ENCODE measurements around the gene TIGD4. TPM values are rescaled to one million over a fixed set of nuclear protein-coding genes. Genes with fewer than 3 reads are reported as not detected.
"Not testable (repeated sequence)": the region's sequence is repeated elsewhere in the genome, so short reads cannot be mapped to it uniquely, and the experiment has no call there.

TIGD4 gene
- polyA plus RNA-seq, 1 of the 3 experiments (the other 2 are of a cell fraction): 0.13 TPM

DNA sequence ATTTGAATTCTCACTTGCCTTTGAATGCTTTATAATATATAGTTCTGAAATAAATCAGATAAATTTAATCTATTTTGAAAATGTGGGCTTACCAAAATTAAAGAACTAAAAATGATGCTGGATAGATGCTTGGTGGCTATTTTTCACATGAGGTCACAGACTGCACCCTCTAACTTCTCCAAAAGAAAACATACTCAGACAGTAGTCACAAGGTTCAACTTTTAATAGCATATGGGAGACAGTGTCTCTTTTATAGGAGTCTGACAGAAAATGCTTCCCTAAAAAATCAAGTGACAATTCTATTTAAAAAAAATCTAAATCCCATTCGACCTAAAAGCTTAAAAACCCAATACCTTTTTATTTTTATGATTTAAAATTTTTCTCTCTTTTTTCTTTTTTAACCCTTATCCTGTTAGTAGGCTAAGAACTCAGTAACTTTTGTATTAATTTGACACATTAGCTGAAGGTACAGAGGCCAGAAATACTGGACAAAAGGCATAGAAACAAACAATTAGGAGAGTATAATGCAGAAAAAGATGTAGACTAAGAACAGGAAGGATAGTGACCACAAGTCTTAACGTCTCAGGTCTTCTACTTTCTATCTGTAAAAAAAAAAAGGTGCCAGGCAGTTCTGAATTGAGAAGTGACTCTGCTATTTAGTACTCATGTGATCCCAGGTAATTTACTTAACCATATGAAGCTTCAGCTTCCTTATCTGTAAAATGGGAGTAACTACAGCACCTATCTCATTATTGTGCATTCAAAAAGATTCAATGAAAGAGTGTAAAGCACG, 7.6 kb downstream of the TIGD4 start:
- Histone ChIP-seq H3K27ac (ENCODE audit: low read depth in 2 of 2, low read length in 1 of 2) (no peak overlapping the region), H3K4me2 (no peak overlapping the region), H3K9ac (no peak overlapping the region), H3K79me2 (ENCODE audit: insufficient read depth) (no peaks in the 10 kb centered on the region), H3K9me2 (no peaks in the 10 kb centered on the region), H3K4me3 (ENCODE audit: low read depth in 2 of 2, low read length in 1 of 2) (no peak overlapping the region), H3K36me3 (replicated peaks in 1 of 2; ENCODE audit: control insufficient read depth in 1 of 2, insufficient read depth in 2 of 2, low read length in 1 of 2) (no peaks in the 10 kb centered on the region), H4K20me1 (ENCODE audit: insufficient read depth) (no peaks in the 10 kb centered on the region), H2AFZ (ENCODE audit: low read depth) (no peak overlapping the region), H3F3A (replicated peaks; ENCODE audit: insufficient read depth) (no peaks in the 10 kb centered on the region), H3K4me1 (ENCODE audit: control insufficient read depth in 1 of 2, insufficient read depth in 2 of 2, low read depth in 1 of 2, low read length in 1 of 2) (no peaks in the 10 kb centered on the region; a peak in 1 of 4 replicates), H3K9me3 (no peaks in the 10 kb centered on the region), H3K27me3 (ENCODE audit: insufficient read depth) (no peaks in the 10 kb centered on the region)
- no peak for DNase-seq
- WGBS (ENCODE audit: low lambda C conversion rate): 64% methylated on average over 3 of the region's 3 CpGs
- CTCF ChIA-PET: no interaction called here
- TF ChIP-seq MAX (IDR thresholded peaks at IDR 0.05; ENCODE audit: low read depth) (no peak), FOXM1 (IDR thresholded peaks at IDR 0.05; ENCODE audit: low read depth) (no peak), SIN3A (IDR thresholded peaks at IDR 0.05; ENCODE audit: borderline replicate concordance, low read depth, low read length) (no peak), EZH2phosphoT487 (IDR thresholded peaks at IDR 0.05; ENCODE audit: borderline replicate concordance, low read depth) (no peak), FOXJ3 (CRISPR knock-in tag; IDR thresholded peaks at IDR 0.05) (no peak), REST (IDR thresholded peaks at IDR 0.05; ENCODE audit: low read depth, low read length) (no peak), NRF1 (IDR thresholded peaks at IDR 0.05; ENCODE audit: low read depth, low read length) (no peak), JUND (IDR thresholded peaks at IDR 0.05) (no peak), CTCF (IDR thresholded peaks at IDR 0.05) (no peak), MEF2A (IDR thresholded peaks at IDR 0.05; ENCODE audit: borderline replicate concordance, low read depth) (no peak), YY1 (IDR thresholded peaks at IDR 0.05; ENCODE audit: low read depth) (no peak), TAF1 (IDR thresholded peaks at IDR 0.05; ENCODE audit: borderline replicate concordance, low read depth, low read length) (no peak), RFX5 (IDR thresholded peaks at IDR 0.05; ENCODE audit: low read length) (no peak), SMC3 (IDR thresholded peaks at IDR 0.05; ENCODE audit: low read depth, low read length) (no peak)
- TF ChIP-seq, protein P1, sequence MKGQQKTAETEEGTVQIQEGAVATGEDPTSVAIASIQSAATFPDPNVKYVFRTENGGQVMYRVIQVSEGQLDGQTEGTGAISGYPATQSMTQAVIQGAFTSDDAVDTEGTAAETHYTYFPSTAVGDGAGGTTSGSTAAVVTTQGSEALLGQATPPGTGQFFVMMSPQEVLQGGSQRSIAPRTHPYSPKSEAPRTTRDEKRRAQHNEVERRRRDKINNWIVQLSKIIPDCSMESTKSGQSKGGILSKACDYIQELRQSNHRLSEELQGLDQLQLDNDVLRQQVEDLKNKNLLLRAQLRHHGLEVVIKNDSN (IDR thresholded peaks at IDR 0.05; ENCODE audit: borderline replicate concordance, low read depth): no peak
- TF ChIP-seq, protein P2, sequence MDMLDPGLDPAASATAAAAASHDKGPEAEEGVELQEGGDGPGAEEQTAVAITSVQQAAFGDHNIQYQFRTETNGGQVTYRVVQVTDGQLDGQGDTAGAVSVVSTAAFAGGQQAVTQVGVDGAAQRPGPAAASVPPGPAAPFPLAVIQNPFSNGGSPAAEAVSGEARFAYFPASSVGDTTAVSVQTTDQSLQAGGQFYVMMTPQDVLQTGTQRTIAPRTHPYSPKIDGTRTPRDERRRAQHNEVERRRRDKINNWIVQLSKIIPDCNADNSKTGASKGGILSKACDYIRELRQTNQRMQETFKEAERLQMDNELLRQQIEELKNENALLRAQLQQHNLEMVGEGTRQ (IDR thresholded peaks at IDR 0.05; ENCODE audit: borderline replicate concordance, low read depth, low read length): no peak
- POLR2A ChIA-PET: no interaction called here

DNA sequence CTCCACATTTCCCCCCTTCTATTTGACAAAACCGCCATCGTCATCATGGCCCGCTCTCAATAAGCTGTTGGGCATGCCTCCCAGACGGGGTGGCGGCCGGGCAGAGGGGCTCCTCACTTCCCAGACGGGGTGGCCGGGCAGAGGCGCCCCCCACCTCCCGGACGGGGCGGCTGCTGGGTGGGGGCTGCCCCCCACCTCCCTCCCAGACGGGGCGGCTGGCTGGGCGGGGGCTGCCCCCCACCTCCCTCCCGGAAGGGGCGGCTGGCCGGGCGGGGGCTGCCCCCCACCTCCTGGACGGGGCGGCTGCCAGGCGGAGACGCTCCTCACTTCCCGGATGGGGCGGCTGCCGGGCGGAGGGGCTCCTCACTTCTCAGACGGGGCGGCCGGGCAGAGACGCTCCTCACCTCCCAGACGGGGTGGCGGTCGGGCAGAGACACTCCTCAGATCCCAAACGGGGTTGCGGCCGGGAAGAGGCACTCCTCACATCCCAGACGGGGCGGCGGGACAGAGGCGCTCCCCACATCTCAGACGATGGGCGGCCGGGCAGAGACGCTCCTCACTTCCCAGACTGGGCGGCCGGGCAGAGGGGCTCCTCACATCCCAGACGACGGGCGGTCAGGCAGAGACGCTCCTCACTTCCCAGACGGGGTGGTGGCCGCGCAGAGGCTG, 14.3 kb downstream of the TIGD4 start:
- H3K36me3 ChIP-seq (replicated peaks in 1 of 2; ENCODE audit: control insufficient read depth in 1 of 2, insufficient read depth in 2 of 2, low read length in 1 of 2); H3F3A ChIP-seq (replicated peaks; ENCODE audit: insufficient read depth); H3K4me3 ChIP-seq (ENCODE audit: low read depth in 2 of 2, low read length in 1 of 2); POLR2A ChIA-PET; H3K79me2 ChIP-seq (ENCODE audit: insufficient read depth); H2AFZ ChIP-seq (ENCODE audit: low read depth); H3K4me1 ChIP-seq (ENCODE audit: control insufficient read depth in 1 of 2, insufficient read depth in 2 of 2, low read depth in 1 of 2, low read length in 1 of 2); H3K9me3 ChIP-seq; H3K9ac ChIP-seq; H3K27me3 ChIP-seq (ENCODE audit: insufficient read depth); H3K27ac ChIP-seq (ENCODE audit: low read depth in 2 of 2, low read length in 1 of 2); H4K20me1 ChIP-seq (ENCODE audit: insufficient read depth); CTCF ChIA-PET; DNase-seq; H3K4me2 ChIP-seq; H3K9me2 ChIP-seq: not testable (repeated sequence)
- WGBS (ENCODE audit: low lambda C conversion rate): 91% methylated on average over 12 of the region's 54 CpGs

Data from SK-N-SH (cell line).